ENCODE data around the gene IRAK1BP1. TPM values are rescaled to one million over a fixed set of nuclear protein-coding genes. Genes with fewer than 3 reads are reported as not detected.
A peak's percentile ranks its signal among the peaks of the same experiment; 100 is the strongest.
"Not testable (repeated sequence)": the region's sequence is repeated elsewhere in the genome, so short reads cannot be mapped to it uniquely, and the experiment has no call there.

IRAK1BP1 gene
- polyA plus RNA-seq, 3 donors from 2014 or later = 0.69 to 1.1 (median 0.77) TPM

DNA sequence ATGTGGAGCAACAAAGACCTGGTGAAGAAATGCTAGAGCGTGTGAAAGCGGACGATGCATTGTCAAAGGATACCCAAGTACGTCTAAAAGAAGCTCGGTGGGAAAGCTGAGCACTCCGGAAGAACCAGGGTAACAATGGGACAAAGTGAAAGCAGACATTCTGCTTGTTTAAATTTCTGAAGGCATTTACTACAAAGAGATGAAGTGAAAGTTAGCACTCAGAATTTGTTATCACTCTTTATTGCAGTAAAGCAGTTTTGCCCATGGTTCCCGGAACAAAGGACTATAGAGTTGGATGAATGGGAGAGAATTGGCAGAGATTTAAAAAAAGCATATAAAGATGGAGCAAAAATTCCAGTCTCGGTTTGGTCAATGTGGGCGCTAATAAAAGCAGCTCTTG, 12.8 kb upstream of the IRAK1BP1 start:
- Mint-ChIP-seq H3K4me1 (no peaks in the 10 kb centered on the region), H3K9me3 (peaks cover 0 to 7% (median 4%) of the 10 kb centered on the region in 6 donors), H3K4me3 (no peak overlapping the region), H3K27me3 (ENCODE audit: low read depth in 3 of 3) (peaks cover 0 to 2% (median 1%) of the 10 kb centered on the region in 3 donors), H3K27ac (no peak overlapping the region), H3K36me3 (peaks cover 0 to 4% (median 4%) of the 10 kb centered on the region in 3 donors)
- no peak for DNase-seq

DNA sequence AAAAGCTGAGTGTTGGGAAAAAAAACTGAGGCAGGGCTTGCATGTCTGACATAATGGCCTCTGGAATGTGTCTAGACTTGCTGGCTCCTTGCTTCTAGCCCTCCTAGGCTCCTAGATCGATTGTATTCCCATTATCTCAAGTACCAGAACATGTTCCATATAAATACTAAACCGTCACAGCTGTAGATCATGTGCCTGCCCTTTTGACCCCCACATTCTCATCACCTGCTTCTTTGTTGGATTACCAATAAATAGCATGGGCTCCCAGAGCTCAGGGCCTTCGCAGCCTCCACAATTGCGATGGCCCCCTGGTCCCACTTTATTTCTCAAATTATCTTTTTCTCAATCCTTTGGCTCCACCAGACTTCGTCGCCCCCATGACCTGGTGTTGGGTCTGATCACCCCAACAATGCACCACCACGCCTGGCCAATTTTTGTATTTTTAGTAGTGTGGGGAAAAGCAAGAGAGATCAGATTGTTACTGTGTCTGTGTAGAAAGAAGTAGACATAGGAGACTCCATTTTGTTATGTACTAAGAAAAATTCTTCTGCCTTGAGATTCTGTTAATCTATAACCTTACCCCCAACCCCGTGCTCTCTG, 8.9 kb upstream of the IRAK1BP1 start:
- H3K27ac Mint-ChIP-seq; H3K27me3 Mint-ChIP-seq (ENCODE audit: low read depth in 3 of 3); H3K4me3 Mint-ChIP-seq; H3K4me1 Mint-ChIP-seq; H3K36me3 Mint-ChIP-seq; H3K9me3 Mint-ChIP-seq; DNase-seq: not testable (repeated sequence)

DNA sequence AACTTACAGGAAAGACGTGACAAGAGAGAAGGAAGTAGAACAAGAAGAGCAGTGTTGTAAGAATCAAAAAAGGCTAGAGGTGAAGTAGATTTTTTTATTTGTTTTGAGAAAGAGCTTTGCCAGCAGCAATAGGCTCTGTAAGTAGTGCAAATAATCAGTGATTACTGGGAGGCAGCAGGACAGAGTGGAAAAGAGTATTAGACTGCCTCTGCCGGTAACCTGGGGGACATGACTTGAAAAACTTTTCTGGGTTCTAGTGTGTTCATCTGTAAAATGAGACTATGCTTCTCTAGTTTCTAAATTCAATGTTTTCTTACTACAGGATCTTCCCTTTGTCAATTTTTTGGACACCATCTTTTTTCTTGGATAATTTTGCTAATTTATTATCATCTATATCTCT, 5.8 kb upstream of the IRAK1BP1 start:
- H3K27me3 Mint-ChIP-seq (ENCODE audit: low read depth in 3 of 3) = peaks cover 0 to 2% (median 1%) of the 10 kb centered on the region in 3 donors
- H3K27ac Mint-ChIP-seq = no peak overlapping the region
- peaks cover 1 to 7% (median 4%) of the 10 kb centered on the region in 6 donors for H3K9me3 Mint-ChIP-seq
- H3K4me3 Mint-ChIP-seq = no peak overlapping the region
- peaks cover 5% of the 10 kb centered on the region in 2 donors for H3K4me1 Mint-ChIP-seq
- peaks cover 0 to 4% (median 0%) of the 10 kb centered on the region in 3 donors for H3K36me3 Mint-ChIP-seq
- no peak for DNase-seq

DNA sequence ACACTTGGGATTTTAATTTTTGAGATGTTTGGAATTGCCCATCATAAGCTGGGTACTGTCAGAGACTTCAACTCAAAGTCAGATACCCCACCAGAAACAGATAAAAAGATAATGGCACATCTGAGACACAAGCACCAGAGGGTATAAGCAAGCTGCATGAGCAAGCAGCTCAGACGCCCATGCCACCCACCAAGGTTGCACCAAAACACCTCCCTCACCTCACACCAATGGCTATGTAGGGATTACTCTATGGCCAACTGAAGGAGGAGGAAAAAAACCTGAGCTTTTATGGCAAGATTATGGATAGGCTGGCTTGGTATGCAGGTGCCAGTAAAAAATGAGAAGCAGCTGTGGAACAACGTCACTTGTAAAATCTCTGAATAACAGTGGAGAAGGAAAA, 3.8 kb upstream of the IRAK1BP1 start:
- DNase-seq = no peak
- H3K27ac Mint-ChIP-seq = no peak overlapping the region
- H3K4me3 Mint-ChIP-seq = no peak overlapping the region
- H3K4me1 Mint-ChIP-seq = peaks cover 21 to 26% of the 10 kb centered on the region in 2 donors
- peaks cover 1 to 4% (median 2%) of the 10 kb centered on the region in 3 donors for H3K27me3 Mint-ChIP-seq (ENCODE audit: low read depth in 3 of 3)
- peaks cover under 1 to 2% (median 1%) of the 10 kb centered on the region in 6 donors for H3K9me3 Mint-ChIP-seq
- H3K36me3 Mint-ChIP-seq = peaks cover 0 to 2% (median 0%) of the 10 kb centered on the region in 3 donors

DNA sequence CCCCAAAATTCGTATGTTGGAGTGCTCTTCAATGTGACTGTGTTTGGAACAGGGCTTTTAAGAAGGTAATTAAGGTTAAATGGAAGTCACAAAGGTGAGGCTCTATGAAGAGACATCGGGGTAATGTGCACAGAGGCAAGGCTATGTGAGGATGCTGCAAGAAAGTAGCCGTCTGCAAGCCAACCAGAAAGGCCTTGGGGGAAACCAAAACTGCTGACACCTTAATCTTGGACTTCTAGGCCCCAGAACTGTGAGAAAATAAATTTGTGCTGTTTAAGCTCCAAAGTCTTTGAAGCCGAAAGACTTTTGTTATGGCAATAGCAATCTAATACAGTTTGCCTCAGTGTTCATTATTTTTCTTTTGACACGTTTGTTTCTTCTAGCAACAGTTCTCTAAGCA, 2.4 kb upstream of the IRAK1BP1 start:
- no peak overlapping the region for H3K27ac Mint-ChIP-seq
- H3K4me1 Mint-ChIP-seq = peaks cover 21 to 27% of the 10 kb centered on the region in 2 donors
- no peak overlapping the region for H3K4me3 Mint-ChIP-seq
- DNase-seq = no peak
- H3K9me3 Mint-ChIP-seq = peaks cover 0 to 2% (median 0%) of the 10 kb centered on the region in 6 donors
- peaks cover 1 to 4% (median 2%) of the 10 kb centered on the region in 3 donors for H3K27me3 Mint-ChIP-seq (ENCODE audit: low read depth in 3 of 3)
- no peaks in the 10 kb centered on the region for H3K36me3 Mint-ChIP-seq

DNA sequence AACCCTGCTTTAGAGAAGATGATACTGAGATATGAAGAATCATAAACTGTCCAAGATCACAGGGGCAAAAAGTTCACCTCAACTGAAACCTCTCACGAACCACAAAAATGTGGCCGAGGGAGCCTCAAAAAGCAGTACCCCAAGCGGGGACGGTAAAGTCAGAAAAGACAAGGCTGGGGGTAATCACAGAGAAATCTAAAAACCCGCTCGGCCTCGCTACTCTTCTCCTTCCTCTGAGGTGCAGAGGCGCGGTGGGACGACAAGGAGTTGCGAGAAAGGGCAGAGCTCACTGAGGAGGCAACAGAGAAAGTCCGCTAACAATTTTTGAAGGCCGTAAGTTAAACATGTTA, 356 bp upstream of the IRAK1BP1 start:
- DNase-seq = no peak
- Mint-ChIP-seq H3K36me3 (peaks cover 0 to 3% (median 0%) of the 10 kb centered on the region in 3 donors), H3K9me3 (no peaks in the 10 kb centered on the region), H3K27ac (peak overlapping the region; percentile 86 to 95 (median 91)), H3K4me1 (peaks cover 21 to 27% of the 10 kb centered on the region in 2 donors), H3K27me3 (ENCODE audit: low read depth in 3 of 3) (peaks cover 1 to 4% (median 2%) of the 10 kb centered on the region in 3 donors), H3K4me3 (peak overlapping the region; percentile 94 to 98 (median 97))

DNA sequence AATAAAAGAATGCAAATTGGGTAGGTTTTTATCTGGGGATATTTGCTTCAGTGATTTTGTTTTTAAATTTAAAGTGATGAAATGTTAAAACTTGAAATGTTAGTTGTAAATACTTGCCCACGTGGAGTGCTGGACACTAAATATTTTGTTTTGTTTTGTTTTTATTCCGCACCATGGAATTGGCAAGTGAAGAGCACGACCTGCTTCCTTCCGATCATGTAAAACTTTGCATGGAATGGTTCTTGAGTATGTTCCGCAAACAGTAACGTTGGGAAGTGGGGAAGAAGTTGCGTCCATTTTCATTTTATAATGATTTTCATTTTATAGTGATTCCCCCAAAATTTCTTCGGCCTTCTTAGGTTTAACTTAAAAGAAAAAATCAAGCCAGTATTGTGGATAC, 765 bp downstream of the IRAK1BP1 start:
- Mint-ChIP-seq H3K27ac (peak overlapping the region; percentile 86 to 95 (median 91)), H3K4me1 (peaks cover 21 to 27% of the 10 kb centered on the region in 2 donors), H3K36me3 (peaks cover 0 to 3% (median 0%) of the 10 kb centered on the region in 3 donors), H3K4me3 (peak overlapping the region; percentile 94 to 98 (median 97)), H3K27me3 (ENCODE audit: low read depth in 3 of 3) (peaks cover 1 to 4% (median 2%) of the 10 kb centered on the region in 3 donors), H3K9me3 (no peaks in the 10 kb centered on the region)
- DNase-seq = no peak

DNA sequence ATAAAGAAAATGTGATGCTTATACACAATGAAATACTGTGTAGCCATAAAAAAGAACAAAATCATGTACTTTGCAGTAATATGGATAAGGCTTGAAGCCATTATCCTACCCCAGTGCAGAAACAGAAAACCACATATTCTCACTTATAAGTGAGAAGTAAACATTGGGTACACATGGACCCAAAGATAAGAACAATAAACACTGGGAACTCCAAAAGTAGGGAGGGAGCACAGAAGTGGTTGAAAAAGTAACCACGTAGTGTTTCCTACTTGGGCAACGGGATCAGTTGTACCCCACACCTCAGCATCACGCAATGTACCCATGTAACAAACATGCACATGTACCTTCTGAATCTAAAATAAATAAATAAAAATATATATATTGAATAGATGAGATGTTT, 8.2 kb downstream of the IRAK1BP1 start:
- Mint-ChIP-seq H3K36me3 (peaks cover 0 to 20% (median 7%) of the 10 kb centered on the region in 3 donors), H3K9me3 (peaks cover 0 to 2% (median 0%) of the 10 kb centered on the region in 6 donors), H3K4me3 (no peak overlapping the region), H3K27me3 (ENCODE audit: low read depth in 3 of 3) (no peaks in the 10 kb centered on the region), H3K4me1 (no peaks in the 10 kb centered on the region), H3K27ac (no peak overlapping the region)
- DNase-seq = no peak

DNA sequence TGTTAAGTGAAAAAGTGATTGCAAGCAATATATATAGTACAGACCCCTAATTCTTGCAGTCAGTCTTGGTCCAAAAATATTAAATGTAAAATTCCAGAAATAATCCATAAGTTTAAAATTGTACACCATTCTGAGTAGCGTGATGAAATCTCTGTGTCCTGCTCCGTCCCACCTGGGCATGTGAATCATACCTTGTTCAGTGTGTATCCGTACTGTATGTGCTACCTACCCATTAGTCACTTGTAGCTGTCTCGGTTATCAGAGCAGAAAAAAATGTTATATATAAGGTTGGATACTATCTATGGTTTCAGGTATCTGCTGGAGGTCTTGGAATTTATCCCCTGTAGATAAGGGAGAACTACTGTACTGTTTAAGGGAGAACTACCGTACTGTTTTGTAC, 16.3 kb downstream of the IRAK1BP1 start:
- DNase-seq = no peak
- H3K27ac Mint-ChIP-seq = no peak overlapping the region
- H3K27me3 Mint-ChIP-seq (ENCODE audit: low read depth in 3 of 3) = no peaks in the 10 kb centered on the region
- H3K9me3 Mint-ChIP-seq = peaks cover 0 to 5% (median 0%) of the 10 kb centered on the region in 6 donors
- H3K36me3 Mint-ChIP-seq = peaks cover 9 to 19% (median 14%) of the 10 kb centered on the region in 3 donors
- H3K4me1 Mint-ChIP-seq = no peaks in the 10 kb centered on the region
- H3K4me3 Mint-ChIP-seq = no peak overlapping the region

DNA sequence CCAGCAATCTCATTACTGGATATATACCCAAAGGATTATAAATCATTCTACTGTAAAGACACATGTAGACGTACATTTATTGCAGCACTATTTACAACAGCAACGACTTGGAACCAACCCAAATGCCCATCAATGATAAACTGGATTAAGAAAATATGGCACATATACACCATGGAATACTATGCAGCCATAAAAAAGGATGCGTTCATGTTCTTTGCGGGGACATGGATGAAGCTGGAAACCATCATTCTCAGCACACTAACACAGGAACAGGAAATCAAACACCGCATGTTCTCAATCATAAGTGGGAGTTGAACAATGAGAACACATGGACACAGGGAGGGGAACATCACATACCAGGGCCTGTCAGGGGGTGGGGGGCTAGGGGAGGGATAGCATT, 22.6 kb downstream of the IRAK1BP1 start:
- not testable (repeated sequence) for DNase-seq; H3K4me3 Mint-ChIP-seq; H3K27ac Mint-ChIP-seq; H3K4me1 Mint-ChIP-seq; H3K27me3 Mint-ChIP-seq (ENCODE audit: low read depth in 3 of 3); H3K9me3 Mint-ChIP-seq
- H3K36me3 Mint-ChIP-seq = peaks cover 4 to 29% (median 19%) of the 10 kb centered on the region in 3 donors

DNA sequence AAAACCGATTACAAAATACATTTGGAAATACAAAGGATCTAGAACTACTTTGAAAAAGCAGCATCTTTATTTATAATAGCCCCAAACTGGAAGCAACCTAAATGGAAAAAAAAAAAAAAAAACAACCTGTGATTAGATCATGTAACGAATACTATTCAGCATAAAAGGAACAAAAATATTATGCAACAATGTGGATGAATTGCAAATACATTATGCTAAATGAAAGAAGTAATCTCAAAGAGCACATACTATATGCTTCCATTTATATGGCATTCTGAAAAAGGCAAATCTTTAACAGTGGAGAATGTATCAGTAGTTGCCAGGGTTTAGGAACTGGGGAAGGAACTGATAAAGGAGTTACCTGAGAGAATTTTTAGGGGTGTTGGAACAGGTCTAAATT, 28.9 kb downstream of the IRAK1BP1 start:
- no peak overlapping the region for H3K4me3 Mint-ChIP-seq
- H3K9me3 Mint-ChIP-seq = no peaks in the 10 kb centered on the region
- no peaks in the 10 kb centered on the region for H3K4me1 Mint-ChIP-seq

DNA sequence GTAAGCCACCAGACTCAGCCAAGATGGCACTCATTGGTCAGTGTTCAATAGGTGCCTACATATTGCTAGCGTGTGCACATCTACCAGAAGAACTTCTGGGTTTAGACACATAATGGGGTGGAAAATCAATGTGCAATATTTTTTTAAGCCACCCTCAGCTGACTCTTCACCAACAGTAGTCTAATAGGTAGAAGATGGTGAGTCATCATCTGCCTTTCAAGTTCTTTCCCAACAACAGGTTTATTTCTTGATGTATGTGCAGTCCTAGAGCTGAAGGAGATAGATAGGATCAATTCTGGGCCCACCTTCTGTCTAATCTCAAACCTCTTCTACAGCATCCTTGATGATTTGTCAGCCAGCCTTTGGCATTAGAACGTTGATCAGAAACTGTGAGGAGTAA, 41.3 kb downstream of the IRAK1BP1 start:
- H3K27ac Mint-ChIP-seq = no peak overlapping the region
- peaks cover 0 to 18% (median 0%) of the 10 kb centered on the region in 6 donors for H3K9me3 Mint-ChIP-seq
- peaks cover 2 to 29% (median 16%) of the 10 kb centered on the region in 3 donors for H3K27me3 Mint-ChIP-seq (ENCODE audit: low read depth in 3 of 3)
- no peak for DNase-seq
- H3K4me3 Mint-ChIP-seq = no peak overlapping the region
- peaks cover 13 to 21% of the 10 kb centered on the region in 2 donors for H3K4me1 Mint-ChIP-seq
- peaks cover 0 to 8% (median 6%) of the 10 kb centered on the region in 3 donors for H3K36me3 Mint-ChIP-seq

More for the DNA sequence above, 28.9 kb downstream of the IRAK1BP1 start:
- no peaks in the 10 kb centered on the region for H3K27me3 Mint-ChIP-seq (ENCODE audit: low read depth in 3 of 3)
- H3K36me3 Mint-ChIP-seq = peaks cover 0 to 3% (median 0%) of the 10 kb centered on the region in 3 donors
- no peak for DNase-seq
- no peak overlapping the region for H3K27ac Mint-ChIP-seq

DNA sequence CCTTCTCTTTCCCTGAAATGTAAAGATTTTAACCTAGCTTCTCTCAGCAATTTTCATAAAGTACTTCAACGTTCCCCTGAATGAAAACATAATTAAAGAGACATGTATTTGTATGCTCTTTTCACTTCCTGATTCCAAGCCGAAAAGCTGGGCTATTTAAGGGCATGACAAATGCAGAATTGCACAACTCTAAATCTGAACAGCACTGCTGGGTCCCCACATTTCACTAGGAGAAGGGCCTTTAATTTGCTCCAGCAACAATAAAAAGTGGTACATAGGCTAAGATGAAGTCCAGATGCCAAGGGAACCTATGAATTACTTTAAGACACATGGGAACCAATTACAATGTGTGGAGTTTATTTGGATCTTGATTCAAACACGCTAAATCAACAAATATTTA, 42.0 kb downstream of the IRAK1BP1 start:
- Mint-ChIP-seq H3K4me1 (peaks cover 13 to 21% of the 10 kb centered on the region in 2 donors), H3K9me3 (peaks cover 0 to 18% (median 2%) of the 10 kb centered on the region in 6 donors), H3K27ac (no peak overlapping the region), H3K36me3 (peaks cover 0 to 8% (median 6%) of the 10 kb centered on the region in 3 donors), H3K27me3 (ENCODE audit: low read depth in 3 of 3) (peaks cover 2 to 29% (median 16%) of the 10 kb centered on the region in 3 donors), H3K4me3 (peak overlapping the region in 2 of 5 donors; percentile 49 to 59)
- DNase-seq = no peak

DNA sequence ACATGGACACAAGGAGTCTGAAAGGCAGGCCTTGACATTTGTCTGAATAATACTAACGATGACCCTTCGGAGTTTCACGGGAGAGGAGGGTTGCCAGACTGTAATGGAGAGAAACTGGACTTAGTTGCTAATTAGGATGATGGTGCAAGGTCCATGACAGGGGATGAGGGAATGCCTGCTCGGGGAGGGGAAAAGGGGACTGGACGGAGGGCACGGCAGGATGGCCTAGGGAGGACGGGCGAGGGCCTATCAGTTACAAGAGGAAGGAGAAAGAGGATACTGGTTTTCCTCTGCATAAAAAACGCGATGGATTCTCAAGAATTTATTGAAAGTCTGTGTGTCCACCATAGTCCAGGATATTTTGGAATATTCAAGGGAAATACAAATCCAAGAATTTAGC, 42.7 kb downstream of the IRAK1BP1 start:
- Mint-ChIP-seq H3K27me3 (ENCODE audit: low read depth in 3 of 3) (peaks cover 2 to 29% (median 16%) of the 10 kb centered on the region in 3 donors), H3K27ac (no peak overlapping the region), H3K4me3 (peak overlapping the region in 3 of 5 donors; percentile 39 to 59 (median 49))

More for the DNA sequence above, 42.7 kb downstream of the IRAK1BP1 start:
- DNase-seq = no peak
- Mint-ChIP-seq H3K36me3 (peaks cover 0 to 8% (median 6%) of the 10 kb centered on the region in 3 donors), H3K4me1 (peaks cover 13 to 21% of the 10 kb centered on the region in 2 donors), H3K9me3 (peaks cover 0 to 18% (median 2%) of the 10 kb centered on the region in 6 donors)

Measured in immature natural killer cell (primary cell).